GM12892 (cell line): ENCODE results near the gene SPC24.
"Not testable (repeated sequence)": the region's sequence is repeated elsewhere in the genome, so short reads cannot be mapped to it uniquely, and the experiment has no call there.

Experiments used
- DNase-seq: peaks from one replicate; pipeline ENCODE4 v3.0.0; 2011; ENCODE audit not compliant: insufficient read length
- FAIRE-seq: peaks from 2 replicates; lab custom pipeline; 2011; peaks lifted over from hg19 to GRCh38; lab: Jason Lieb, UNC
- POLR2A ChIP-seq: IDR thresholded peaks from 2 replicates; pipeline ENCODE4 v1.6.1; 2011; ENCODE audit warnings: low read depth, low read length, control low read depth
- POLR2AphosphoS5 ChIP-seq: IDR thresholded peaks from 2 replicates; pipeline ENCODE4 v1.6.1; 2011; ENCODE audit warnings: low read depth, low read length, control low read depth
- TAF1 ChIP-seq: IDR thresholded peaks from 2 replicates; pipeline ENCODE4 v1.6.1; 2011; ENCODE audit warnings: low read depth, mild to moderate bottlenecking, control low read depth, low read length, borderline replicate concordance

The SPC24 gene

DNA sequence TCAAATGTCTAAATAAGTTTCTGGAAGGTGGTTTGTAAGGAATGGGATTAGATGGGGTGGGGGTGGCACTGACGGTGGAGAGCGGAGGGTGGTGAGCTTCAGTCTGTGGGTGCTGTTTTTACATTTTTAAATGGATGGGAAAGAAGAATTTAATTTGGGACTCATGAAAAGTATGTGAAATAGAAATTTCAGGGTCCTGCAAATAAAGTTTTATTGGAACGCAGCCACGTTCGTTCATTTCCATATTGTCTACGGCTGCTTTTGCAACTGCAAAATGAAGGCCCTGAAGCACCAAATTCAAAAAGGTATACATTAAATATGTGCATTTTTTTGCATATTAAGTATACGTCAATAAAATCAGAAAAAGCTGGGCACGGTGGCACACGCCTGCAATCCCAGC is 31.9 kb upstream of the SPC24 start:
- FAIRE-seq (no peak), DNase-seq (no peak)
- TF ChIP-seq POLR2A (no peak), POLR2AphosphoS5 (no peak), TAF1 (no peak)

DNA sequence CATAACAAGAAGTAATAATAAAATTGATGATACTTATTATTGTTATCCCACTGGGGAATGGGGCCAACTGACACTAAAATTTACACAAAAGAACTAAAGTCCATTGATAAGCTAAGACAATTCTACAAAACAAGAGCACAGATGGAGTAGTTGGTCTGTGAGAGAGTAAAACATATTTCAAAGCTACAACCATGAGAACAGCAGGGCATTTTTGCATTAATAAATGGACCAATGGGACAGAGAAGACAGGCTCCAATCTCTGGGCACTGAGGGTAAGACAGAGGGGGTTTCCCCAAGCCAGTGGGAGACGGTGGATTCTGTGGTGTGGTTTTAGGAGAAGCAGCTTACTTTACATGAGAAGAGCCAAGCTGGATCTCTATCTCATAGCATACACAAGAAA is 27.4 kb upstream of the SPC24 start:
- DNase-seq, result no peak
- TF ChIP-seq POLR2A, result no peak
- no peak for TF ChIP-seq TAF1
- no peak for TF ChIP-seq POLR2AphosphoS5
- FAIRE-seq, result no peak

DNA sequence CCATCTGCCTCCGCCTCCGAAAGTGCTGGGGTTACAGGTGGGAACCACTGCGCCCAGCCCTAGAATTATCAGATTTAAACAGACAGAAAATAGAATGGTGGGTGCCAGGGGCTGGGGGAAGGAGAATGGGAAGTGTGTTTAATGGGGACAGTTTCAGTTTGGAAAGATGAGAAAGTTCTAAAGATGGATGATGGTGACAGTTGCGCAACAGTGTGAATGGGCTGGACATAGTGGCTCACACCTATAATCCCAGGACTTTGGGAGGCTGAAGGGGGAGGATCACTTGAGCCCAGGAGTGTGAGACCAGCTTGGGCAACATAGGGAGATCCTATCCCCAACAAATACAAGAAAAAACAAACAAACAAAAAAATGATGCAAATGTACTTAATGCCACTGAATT is 25.9 kb upstream of the SPC24 start:
- TF ChIP-seq POLR2AphosphoS5 (no peak), POLR2A (no peak), TAF1 (no peak)
- DNase-seq (no peak), FAIRE-seq (no peak)

DNA sequence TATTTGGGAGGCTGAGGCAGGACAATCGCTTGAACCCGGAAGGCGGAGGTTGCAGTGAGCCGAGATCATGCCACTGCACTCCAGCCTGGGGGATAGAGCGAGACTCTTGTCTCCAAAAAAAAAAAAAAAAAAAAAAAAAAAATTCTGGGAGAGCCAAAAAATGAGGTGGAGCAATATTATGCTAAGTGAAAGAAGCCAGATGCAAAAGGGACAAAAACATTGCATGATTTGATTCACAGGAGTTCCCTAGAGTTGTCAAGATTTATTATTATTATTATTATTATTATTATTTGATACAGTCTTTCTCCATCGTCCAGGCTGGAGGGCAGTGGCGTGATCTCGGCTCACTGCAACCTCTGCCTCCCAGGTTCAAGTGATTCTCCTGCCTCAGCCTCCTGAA is 25.4 kb upstream of the SPC24 start:
- FAIRE-seq, DNase-seq: not testable (repeated sequence)

DNA sequence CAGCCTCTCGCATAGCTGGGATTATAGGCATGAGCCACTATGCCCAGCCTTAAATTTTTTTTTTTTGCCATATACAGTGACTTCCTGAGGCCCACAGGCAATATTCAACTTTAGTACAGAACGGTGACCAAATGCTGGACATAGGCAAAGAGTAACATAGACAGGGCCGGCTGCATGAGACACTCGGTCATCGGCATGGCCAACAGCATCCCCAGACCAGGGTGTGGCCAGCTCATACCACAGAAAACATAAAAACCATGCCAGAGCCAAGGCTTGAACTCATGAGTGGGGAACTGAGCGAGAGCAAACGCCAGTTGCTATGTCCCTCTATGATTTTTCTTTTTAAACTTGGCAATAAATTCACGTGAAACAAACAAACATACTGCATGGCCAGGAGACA is 24.8 kb upstream of the SPC24 start:
- no peak for DNase-seq
- FAIRE-seq, result no peak
- TF ChIP-seq TAF1 (no peak), POLR2A (no peak), POLR2AphosphoS5 (no peak)

DNA sequence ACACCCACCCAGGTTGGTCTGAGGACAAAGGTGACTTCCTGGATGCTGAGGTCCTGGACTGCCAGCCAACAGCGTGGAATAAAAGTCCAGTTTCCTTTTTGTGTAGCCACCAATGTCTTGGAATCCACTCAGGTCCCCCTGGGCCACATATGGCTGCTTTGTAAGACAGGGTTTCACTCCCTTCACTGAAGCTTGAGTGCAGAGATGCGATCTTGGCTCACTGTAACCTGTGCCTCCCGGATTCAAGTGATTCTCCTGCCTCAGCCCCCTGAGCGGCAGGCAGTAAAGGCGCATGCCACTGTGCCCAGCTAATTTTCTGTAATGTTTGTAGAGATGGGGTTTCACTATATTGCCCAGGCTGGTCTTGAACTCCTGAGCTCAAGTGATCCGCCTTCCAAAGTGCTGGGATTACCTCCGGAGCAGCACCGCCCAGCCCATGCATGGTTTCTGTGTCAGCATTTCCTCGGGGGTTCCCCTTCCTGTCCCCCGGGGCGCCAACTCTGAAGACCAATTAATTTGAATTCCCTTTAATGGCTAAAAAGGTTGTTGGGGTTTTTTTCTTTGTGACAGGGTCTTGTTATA is 24.2 kb upstream of the SPC24 start:
- DNase-seq (peak; percentile 57), FAIRE-seq (peak; percentile 84)
- peak; percentile 38; the same call in 1 of the 2 replicates for TF ChIP-seq POLR2A
- no peak for TF ChIP-seq TAF1

DNA sequence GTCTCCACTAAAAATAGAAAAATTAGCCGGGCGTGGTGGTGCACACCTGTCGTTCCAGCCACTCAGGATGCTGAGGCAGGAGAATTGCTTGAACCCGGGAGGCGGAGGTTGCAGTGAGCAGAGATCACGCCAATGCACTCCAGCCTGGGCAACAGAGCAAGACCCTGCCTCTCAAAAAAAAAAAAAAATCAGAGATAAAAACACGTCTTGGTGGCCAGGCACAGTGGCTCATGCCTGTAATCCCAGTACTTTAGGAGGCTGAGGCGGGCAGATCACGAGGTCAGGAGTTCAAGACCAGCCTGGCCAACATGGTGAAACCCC is 23.5 kb upstream of the SPC24 start:
- not testable (repeated sequence) for DNase-seq, FAIRE-seq

DNA sequence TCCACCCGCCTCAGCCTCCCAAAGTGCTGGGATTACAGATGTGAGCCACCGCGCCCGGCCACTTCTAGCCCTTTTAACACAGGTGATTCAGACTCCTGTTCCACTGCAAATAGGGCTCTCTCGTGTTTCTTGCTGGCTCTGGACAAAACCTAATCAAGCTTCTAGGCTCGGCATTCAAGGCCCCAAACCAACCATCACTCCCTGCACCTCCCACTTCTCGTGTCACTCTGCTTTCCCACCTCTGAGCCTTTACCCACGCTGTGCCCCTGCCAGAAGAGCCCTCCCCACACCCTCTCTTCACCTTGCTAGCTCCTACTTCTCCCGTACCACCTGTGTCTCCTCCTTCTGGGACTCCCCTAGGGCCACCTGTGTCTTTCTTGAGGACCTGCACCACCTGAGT is 22.0 kb upstream of the SPC24 start:
- DNase-seq, result no peak
- TF ChIP-seq POLR2AphosphoS5 (no peak), TAF1 (no peak), POLR2A (no peak)
- FAIRE-seq, result no peak

DNA sequence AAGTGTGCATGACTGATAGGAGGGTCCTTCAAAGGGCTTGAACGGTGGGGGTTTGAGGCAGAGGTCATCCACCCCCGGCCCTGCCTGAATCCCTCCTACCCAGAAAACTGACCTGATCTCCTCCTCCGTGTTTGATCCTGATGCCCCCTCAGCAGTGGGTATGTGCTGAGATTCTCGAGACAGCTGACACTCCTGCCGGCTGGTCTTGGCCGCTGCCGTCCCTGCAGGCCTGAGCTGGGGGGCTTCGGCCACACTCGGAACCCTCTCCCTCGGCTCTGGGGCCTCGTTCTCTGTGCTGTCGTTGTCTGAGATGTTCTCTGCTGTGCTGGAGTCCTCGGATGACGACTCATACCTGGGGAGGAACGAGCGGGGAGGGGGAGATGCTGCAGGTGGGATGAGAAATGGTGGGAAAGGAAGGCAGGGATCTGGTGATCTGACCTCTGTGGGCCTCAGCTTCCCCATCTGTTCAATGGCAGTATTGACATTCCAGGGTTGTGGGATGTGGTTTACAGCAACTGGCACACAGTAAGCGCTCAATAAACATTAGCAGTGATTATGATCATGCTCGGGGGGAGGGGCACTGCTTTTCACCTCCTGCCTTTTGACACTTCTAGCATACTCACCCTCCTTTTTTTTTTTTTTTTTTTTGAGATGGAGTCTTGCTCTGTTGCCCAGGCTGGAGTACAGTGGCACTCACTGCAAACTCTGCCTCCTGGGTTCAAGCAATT is 21.0 kb upstream of the SPC24 start:
- FAIRE-seq, result no peak
- DNase-seq, result no peak
- no peak for TF ChIP-seq POLR2AphosphoS5
- TF ChIP-seq TAF1, result no peak
- TF ChIP-seq POLR2A, result no peak

DNA sequence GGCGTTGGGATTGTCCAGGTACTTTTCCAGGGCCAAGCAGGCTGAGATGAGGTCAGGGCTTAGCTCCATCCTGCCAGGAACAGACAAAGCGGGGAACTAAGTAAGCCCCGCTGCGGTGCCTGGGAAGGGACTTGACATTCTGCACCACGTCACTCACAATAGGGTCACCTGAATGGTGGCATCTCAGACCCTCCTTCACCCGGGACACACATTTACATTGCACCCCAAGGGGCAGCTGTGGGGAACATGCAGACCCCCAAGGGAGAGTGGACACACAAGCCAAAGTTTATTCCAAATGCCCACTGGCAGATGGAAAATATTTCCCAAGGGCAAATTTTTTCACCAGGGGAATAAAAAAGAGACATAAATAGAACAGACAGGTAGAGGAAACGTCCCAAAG is 20.3 kb upstream of the SPC24 start:
- TF ChIP-seq POLR2AphosphoS5 (no peak), TAF1 (no peak), POLR2A (no peak)
- FAIRE-seq, result no peak
- DNase-seq, result no peak

DNA sequence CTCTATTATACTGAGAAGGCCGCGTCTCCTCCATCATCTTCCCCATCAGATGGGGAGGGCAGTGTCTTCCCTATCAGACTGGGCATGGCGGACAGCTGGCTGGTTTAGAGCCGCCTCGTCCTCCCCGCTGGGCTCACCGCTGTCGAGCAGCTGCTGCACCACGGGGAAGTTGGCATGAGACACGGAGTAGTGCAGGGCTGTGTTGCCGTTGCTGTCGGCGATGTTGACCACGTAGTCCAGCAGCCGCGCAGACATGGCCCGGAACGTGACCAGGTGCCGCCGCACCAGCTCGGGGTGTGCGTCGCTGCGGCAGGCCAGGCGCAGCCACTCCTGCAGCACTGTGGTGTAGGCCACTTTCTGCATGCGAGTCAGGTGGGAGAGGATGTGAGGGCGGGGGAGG is 18.8 kb upstream of the SPC24 start:
- FAIRE-seq, result no peak
- DNase-seq, result no peak
- no peak for TF ChIP-seq TAF1
- TF ChIP-seq POLR2A, result no peak
- TF ChIP-seq POLR2AphosphoS5, result no peak

DNA sequence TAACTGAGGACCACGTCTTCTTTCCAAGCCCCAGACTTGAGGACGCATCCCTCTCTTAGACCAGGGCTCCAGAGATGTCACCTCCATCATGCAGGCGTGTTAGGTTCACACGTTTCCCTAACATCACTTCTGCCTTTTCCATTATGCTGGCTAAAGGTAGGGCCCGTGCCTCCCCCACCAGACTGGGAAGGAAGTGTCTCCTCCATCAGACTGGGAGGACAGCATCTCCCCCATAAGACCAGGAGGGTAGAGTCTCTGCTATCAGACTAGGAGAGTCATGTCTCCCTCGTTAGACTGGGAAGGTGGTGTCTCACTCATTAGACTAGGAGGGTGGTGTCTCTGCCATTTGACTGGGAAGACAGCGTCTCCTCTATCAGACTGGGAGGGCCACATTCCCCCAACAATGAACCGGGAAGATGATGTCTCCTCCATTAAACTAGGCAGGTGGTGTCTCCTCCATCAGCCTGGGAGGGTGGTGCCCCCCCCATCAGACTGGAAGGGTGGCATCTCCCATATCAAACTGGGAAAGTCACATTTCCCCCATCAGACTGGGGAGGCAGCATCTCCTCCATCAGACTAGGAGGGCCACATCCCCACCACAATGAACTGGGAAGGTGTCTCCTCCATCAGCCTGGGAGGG is 18.1 kb upstream of the SPC24 start:
- FAIRE-seq (no peak), DNase-seq (no peak)
- no peak for TF ChIP-seq POLR2A
- no peak for TF ChIP-seq POLR2AphosphoS5
- no peak for TF ChIP-seq TAF1
